GM19455 (cell line): ENCODE data around the gene HOOK2.

Experiments
- ATAC-seq: cut with Tn5 transposase; IDR thresholded peaks from one replicate; pipeline ENCODE4 v1.9.1; 2021; ENCODE audit not compliant: unreplicated experiment

HOOK2 gene

GRCh38 chr19:12793290-12794195 is 18.2 kb upstream of the HOOK2 start:
- peak; percentile 29 for ATAC-seq

DNA sequence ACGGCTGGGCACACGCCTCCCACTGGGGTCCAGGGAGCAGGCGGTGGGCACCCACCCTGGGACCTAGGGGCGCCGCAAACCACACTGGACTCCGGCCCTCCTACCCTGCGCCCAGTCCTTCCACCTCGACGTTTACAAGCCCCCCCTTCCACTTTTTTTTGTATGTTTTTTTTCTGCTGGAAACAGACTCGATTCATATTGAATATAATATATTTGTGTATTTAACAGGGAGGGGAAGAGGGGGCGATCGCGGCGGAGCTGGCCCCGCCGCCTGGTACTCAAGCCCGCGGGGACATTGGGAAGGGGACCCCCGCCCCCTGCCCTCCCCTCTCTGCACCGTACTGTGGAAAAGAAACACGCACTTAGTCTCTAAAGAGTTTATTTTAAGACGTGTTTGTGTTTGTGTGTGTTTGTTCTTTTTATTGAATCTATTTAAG is 17.5 kb upstream of the HOOK2 start:
- no peak for ATAC-seq

- no peak for ATAC-seq
Measured at GRCh38 chr19:12792051-12792852, 16.9 kb upstream of the HOOK2 start.

DNA sequence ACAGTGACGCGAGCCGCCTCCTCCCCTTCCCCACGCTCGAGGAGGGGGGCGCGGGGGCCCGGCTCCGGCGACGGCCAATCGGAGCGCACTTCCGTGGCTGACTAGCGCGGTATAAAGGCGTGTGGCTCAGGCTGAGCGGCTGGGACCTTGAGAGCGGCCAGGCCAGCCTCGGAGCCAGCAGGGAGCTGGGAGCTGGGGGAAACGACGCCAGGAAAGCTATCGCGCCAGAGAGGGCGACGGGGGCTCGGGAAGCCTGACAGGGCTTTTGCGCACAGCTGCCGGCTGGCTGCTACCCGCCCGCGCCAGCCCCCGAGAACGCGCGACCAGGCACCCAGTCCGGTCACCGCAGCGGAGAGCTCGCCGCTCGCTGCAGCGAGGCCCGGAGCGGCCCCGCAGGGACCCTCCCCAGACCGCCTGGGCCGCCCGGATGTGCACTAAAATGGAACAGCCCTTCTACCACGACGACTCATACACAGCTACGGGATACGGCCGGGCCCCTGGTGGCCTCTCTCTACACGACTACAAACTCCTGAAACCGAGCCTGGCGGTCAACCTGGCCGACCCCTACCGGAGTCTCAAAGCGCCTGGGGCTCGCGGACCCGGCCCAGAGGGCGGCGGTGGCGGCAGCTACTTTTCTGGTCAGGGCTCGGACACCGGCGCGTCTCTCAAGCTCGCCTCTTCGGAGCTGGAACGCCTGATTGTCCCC is 16.1 kb upstream of the HOOK2 start, which contains the start of gene JUNB:
JUNB (plus strand) TSS at position 142 of the 706 bp plus-strand sequence; CDS start at position 428, 286 bp downstream.
- ATAC-seq = peak; percentile 29

- no peak for ATAC-seq
Measured at GRCh38 chr19:12790628-12791344, 15.4 kb upstream of the HOOK2 start.

- peak; percentile 37 for ATAC-seq
Measured at GRCh38 chr19:12789904-12790619, 14.7 kb upstream of the HOOK2 start.

GRCh38 chr19:12789098-12789903 is 13.9 kb upstream of the HOOK2 start:
- no peak for ATAC-seq

GRCh38 chr19:12788682-12789097 is 13.3 kb upstream of the HOOK2 start:
- no peak for ATAC-seq

DNA sequence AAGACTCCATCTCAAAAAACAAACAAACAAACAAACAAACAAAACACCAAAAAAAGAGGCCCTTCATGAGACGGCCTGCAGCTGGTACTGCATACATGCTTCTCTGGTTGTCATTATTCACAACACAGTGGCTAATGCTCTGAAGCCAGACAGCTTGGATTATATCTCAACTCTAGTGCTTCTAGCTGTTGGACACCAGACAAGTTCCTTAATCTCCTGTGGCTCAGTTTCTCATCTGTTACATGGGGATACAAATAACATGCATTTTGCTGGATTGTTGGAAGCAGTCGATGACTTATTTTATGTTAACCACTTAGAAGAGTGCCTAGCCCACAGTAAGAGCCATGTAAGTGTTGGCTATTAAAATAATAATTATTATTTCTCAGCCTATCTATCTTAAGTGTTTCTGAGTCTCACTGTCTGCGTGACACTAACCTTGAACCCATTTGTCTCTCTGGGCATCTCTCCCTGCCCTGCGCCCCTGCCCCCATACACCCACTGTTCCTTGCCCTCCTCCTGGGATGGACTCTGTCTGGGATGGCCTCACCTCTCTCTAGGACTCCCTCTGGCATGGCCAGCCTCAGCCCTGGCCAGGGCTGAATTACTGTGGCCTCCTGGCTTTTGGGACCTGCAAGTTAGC is 12.8 kb upstream of the HOOK2 start:
- no peak for ATAC-seq

DNA sequence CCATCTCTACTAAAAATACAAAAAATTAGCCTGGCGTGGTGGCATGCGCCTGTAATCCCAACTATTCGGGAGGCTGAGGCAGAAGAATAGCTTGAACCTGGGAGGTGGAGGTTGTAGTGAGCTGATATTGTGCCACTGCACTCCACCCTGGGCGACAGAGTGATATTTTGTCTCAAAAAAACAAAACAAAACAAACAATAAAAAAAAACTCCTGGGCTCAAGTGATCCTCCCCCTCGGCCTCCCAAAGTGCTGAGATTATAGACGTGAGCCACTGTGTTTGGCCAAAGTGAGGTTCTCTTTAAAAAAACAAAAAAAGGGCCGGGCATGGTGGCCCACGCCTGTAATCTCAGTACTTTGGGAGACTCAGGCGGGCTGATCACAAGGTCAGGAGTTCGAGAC is 12.1 kb upstream of the HOOK2 start:
- no peak for ATAC-seq

GRCh38 chr19:12786952-12787351 is 11.6 kb upstream of the HOOK2 start:
- ATAC-seq = no peak

DNA sequence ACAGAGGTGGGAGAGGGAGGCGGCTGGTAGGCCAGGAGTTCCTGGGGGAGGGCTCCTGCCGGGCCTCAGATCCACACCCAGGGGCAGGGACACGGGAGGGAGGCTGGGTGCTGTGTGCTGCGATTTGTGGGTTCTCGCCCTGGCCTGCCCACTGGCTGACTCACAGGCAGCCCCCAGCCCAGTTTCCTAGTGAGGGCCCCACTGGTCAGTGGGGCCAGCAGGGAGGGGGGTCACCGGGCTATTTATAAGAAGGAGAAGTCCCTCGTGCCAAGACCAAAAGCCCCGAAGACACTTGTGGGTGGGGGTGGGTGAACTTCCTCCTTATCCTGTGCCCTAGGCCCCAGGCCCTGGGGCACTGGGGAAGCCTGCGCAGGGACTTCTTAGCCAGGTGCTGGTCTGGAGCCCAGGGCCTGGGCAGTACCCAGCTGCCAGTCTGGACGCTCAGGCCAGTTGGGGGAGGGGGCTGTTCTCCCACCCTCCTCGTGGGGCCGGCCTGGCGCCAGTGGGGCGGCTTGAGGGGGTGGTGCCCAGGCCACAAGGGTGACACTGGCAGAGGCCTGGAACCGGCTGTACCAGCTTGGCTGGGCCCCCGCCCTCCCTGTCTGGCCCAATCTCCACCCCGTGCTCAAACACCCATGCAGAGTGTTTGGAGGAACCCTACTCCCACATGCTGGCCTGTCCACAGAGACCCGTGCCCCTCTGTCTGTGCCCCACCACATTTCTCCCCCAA is 11.0 kb upstream of the HOOK2 start:
- ATAC-seq = no peak

GRCh38 chr19:12785431-12786031 is 10.2 kb upstream of the HOOK2 start:
- ATAC-seq = no peak

DNA sequence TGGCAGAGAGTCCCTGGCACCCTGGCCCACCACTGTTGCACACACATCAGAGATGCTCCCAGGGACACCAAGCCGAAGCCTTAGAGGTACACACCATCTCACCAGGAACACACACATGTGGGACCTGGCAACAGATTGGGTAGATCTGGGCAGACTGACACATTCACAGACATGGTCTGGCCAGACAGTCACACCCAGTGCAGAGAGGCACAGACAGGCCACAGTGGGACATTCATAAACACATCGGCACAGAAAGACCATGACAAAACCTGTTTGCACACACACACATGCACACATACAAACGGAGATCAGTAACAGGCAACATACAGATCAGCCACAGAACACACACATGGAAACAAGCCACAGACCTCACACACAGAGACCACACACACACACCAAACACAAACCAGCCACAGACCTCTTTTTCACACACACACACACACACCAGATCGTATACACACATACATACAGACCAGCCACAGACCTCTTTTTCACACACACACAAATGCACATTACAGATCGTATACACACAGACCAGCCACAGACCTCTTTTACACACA is 9.6 kb upstream of the HOOK2 start:
- ATAC-seq = no peak

GRCh38 chr19:12784394-12784870 is 9.1 kb upstream of the HOOK2 start:
- no peak for ATAC-seq

DNA sequence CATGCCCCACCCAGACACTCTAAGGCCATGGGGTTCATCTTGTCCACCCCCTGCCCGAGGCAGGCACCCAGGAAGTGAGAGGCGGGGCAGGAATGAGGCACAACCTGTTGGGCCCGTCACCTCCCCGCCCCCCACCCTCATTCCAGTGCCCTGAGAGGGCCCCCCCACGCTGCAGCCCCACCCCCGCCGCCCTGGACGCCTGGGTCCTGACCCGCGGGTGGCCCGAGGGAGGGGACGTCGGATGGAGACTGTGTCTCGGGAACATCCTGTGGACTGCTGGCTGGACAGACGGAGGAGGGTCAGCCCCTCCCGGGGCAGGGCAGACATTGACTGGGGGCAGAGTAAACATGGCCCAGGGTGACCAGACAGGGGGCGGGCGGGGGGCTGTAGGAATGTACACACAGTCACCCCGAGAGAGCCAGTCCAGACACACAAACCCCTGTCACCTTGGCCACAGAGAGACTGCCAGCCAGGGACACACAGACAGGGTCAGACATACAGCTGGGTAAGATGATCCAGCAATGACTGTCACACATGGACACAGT is 8.6 kb upstream of the HOOK2 start:
- no peak for ATAC-seq
